Peyer's patch (tissue), 4 donors: Measurements from ENCODE around the gene CHN2. TPM values are rescaled to one million over a fixed set of nuclear protein-coding genes. Genes with fewer than 3 reads are reported as not detected.

Experiments
- DNase-seq, 3 donors: peaks; one replicate each; pipeline ENCODE4 v3.0.0-alpha.2; 2017 to 2019
- H3K27ac ChIP-seq, 4 donors: fragments of 200-600 bp; sonication (generic); one replicate each; pipeline ENCODE4 v1.5.1; 2016 to 2019
- H3K27me3 ChIP-seq, 2 donors: fragments of 200-600 bp; sonication (generic); one replicate each; pipeline ENCODE4 v1.5.1; 2019
- H3K36me3 ChIP-seq, 3 donors: fragments of 200-600 bp; sonication (generic); one replicate each; pipeline ENCODE4 v1.5.1; 2016 to 2019
- H3K4me1 ChIP-seq, 4 donors: fragments of 200-600 bp; sonication (generic); one replicate each; pipeline ENCODE4 v1.5.1; 2016 to 2019
- H3K4me3 ChIP-seq, 4 donors: fragments of 200-600 bp; sonication (generic); 1 replicate in 3 of 4; 2 replicates in 1 of 4; pipeline ENCODE4 v1.5.1; 2016 to 2019; ENCODE audit warnings: mild to moderate bottlenecking in 1 of 4
- H3K9me3 ChIP-seq, 4 donors: fragments of 200-600 bp; sonication (generic); one replicate each; pipeline ENCODE4 v1.5.1; 2016 to 2019; ENCODE audit warnings: mild to moderate bottlenecking in 1 of 4
- CTCF ChIP-seq, 6 experiments: fragments of 450-650 bp in 4 of 6; fragments of 200-600 bp in 2 of 6; sonication (generic) in 1 of 6; IDR thresholded peaks; one replicate each; pipeline ENCODE4 v1.5.1; 2017 to 2019; ENCODE audit warnings: antibody characterized with exemption in 6 of 6, mild to moderate bottlenecking in 3 of 6, moderate library complexity in 1 of 6
- POLR2A ChIP-seq, 2 donors: fragments of 450-650 bp; IDR thresholded peaks; one replicate each; pipeline ENCODE4 v1.5.1; 2017; ENCODE audit warnings: antibody characterized with exemption in 2 of 2, mild to moderate bottlenecking in 2 of 2, moderate library complexity in 2 of 2
- total RNA-seq, 4 donors: library from RNA; depleted of rRNA; stranded (reverse); fragments of >200 nt; gene quantifications; one replicate each; pipeline ENCODE4 v1.1.0, GENCODE V29; 2016

Gene CHN2
- total RNA-seq, 4 donors from 2014 or later: 29.7 to 159 (median 120) TPM

GRCh38 chr7:29196971-29197595, 2.5 kb downstream of the CHN2 start:
- Histone ChIP-seq H3K27ac (no peak overlapping the region), H3K27me3 (no peaks in the 10 kb centered on the region), H3K36me3 (no peaks in the 10 kb centered on the region), H3K9me3 (no peaks in the 10 kb centered on the region), H3K4me1 (peaks cover 0 to 5% (median 0%) of the 10 kb centered on the region in 4 donors), H3K4me3 (no peak overlapping the region)
- no peak for DNase-seq
- TF ChIP-seq CTCF (IDR thresholded peaks at IDR 0.05) (no peak), POLR2A (IDR thresholded peaks at IDR 0.05) (no peak)

GRCh38 chr7:29197916-29198315, 3.3 kb downstream of the CHN2 start:
- Histone ChIP-seq H3K27ac (no peak overlapping the region), H3K4me3 (no peak overlapping the region)
- TF ChIP-seq CTCF (IDR thresholded peaks at IDR 0.05): no peak

GRCh38 chr7:29199776-29200175, 5.2 kb downstream of the CHN2 start:
- DNase-seq: no peak
- no peak overlapping the region for H3K27ac ChIP-seq
- TF ChIP-seq CTCF (IDR thresholded peaks at IDR 0.05) (no peak), POLR2A (IDR thresholded peaks at IDR 0.05) (no peak)
- no peaks in the 10 kb centered on the region for H3K36me3 ChIP-seq
- no peaks in the 10 kb centered on the region for H3K27me3 ChIP-seq
- no peaks in the 10 kb centered on the region for H3K9me3 ChIP-seq
- H3K4me1 ChIP-seq: peaks cover 0 to 5% (median 0%) of the 10 kb centered on the region in 4 donors
- no peak overlapping the region for H3K4me3 ChIP-seq

More at GRCh38 chr7:29197916-29198315, 3.3 kb downstream of the CHN2 start:
- no peaks in the 10 kb centered on the region for H3K27me3 ChIP-seq
- H3K36me3 ChIP-seq: no peaks in the 10 kb centered on the region
- peaks cover 0 to 5% (median 0%) of the 10 kb centered on the region in 4 donors for H3K4me1 ChIP-seq
- DNase-seq: no peak
- no peaks in the 10 kb centered on the region for H3K9me3 ChIP-seq

GRCh38 chr7:29202651-29203069, 8.1 kb downstream of the CHN2 start:
- TF ChIP-seq POLR2A (IDR thresholded peaks at IDR 0.05) (no peak), CTCF (IDR thresholded peaks at IDR 0.05) (no peak)
- H3K36me3 ChIP-seq: no peaks in the 10 kb centered on the region
- peak overlapping the region in 3 of 4 donors; percentile 45 to 87 (median 55) for H3K27ac ChIP-seq
- no peaks in the 10 kb centered on the region for H3K9me3 ChIP-seq
- H3K4me1 ChIP-seq: peaks cover 0 to 5% (median 0%) of the 10 kb centered on the region in 4 donors
- peak in 2 of 3 donors; percentile 61 to 83 for DNase-seq
- no peak overlapping the region for H3K4me3 ChIP-seq
- H3K27me3 ChIP-seq: no peaks in the 10 kb centered on the region

GRCh38 chr7:29204491-29205272, 10.1 kb downstream of the CHN2 start:
- no peaks in the 10 kb centered on the region for H3K27me3 ChIP-seq
- peak overlapping the region in 1 of 4 donors; percentile 23 for H3K27ac ChIP-seq
- peaks cover 0 to 20% (median 0%) of the 10 kb centered on the region in 4 donors for H3K4me1 ChIP-seq
- no peak for TF ChIP-seq CTCF (IDR thresholded peaks at IDR 0.05)
- H3K36me3 ChIP-seq: no peaks in the 10 kb centered on the region
- peak in 1 of 3 donors; percentile 49 for DNase-seq
- H3K4me3 ChIP-seq: no peak overlapping the region
- no peaks in the 10 kb centered on the region for H3K9me3 ChIP-seq
